HEK293T (cell line): ENCODE measurements around the gene MID1IP1.

Experiments used
- CTCF ChIA-PET: fragments of 350-600 bp; formaldehyde crosslinking; extraction: SDS; loops from one replicate; lab custom pipeline; 2021; ENCODE audit warnings: antibody characterized with exemption, inconsistent platforms; lab: Yijun Ruan, JAX
- POLR2A ChIA-PET: fragments of 350-600 bp; formaldehyde crosslinking; extraction: SDS; loops from one replicate; lab custom pipeline; 2020; ENCODE audit warnings: antibody characterized with exemption, inconsistent platforms; lab: Yijun Ruan, JAX
- DNase-seq: peaks from one replicate; pipeline ENCODE4 v3.0.0; 2012; ENCODE audit warnings: mixed read lengths; ENCODE audit errors: extremely low spot score
- ARNT ChIP-seq: fragments of 450-650 bp; IDR thresholded peaks from 2 replicates; pipeline ENCODE4 v1.6.1; 2017; ENCODE audit warnings: mild to moderate bottlenecking
- BHLHE40 ChIP-seq: fragments of 450-650 bp; IDR thresholded peaks from 2 replicates; pipeline ENCODE4 v1.6.1; 2016; ENCODE audit warnings: mild to moderate bottlenecking, moderate library complexity, borderline replicate concordance
- CTBP1 ChIP-seq: fragments of 450-650 bp; IDR thresholded peaks from 2 replicates; pipeline ENCODE4 v1.6.1; 2016; ENCODE audit warnings: borderline replicate concordance
- ELF4 ChIP-seq: fragments of 450-650 bp; IDR thresholded peaks from 2 replicates; pipeline ENCODE4 v1.6.1; 2017; ENCODE audit warnings: antibody characterized with exemption
- FOXA1 ChIP-seq: fragments of 450-650 bp; IDR thresholded peaks from 2 replicates; pipeline ENCODE4 v1.6.1; 2016; ENCODE audit warnings: mild to moderate bottlenecking
- FOXK2 ChIP-seq: fragments of 450-650 bp; IDR thresholded peaks from 2 replicates; pipeline ENCODE4 v1.6.1; 2016; ENCODE audit warnings: mild to moderate bottlenecking
- FOXM1 ChIP-seq: fragments of 450-650 bp; IDR thresholded peaks from 2 replicates; pipeline ENCODE4 v1.6.1; 2017; ENCODE audit warnings: mild to moderate bottlenecking, borderline replicate concordance
- HDGF ChIP-seq: fragments of 450-650 bp; IDR thresholded peaks from 2 replicates; pipeline ENCODE4 v1.6.1; 2017; ENCODE audit warnings: antibody characterized with exemption, borderline replicate concordance
- L3MBTL2 ChIP-seq: fragments of 450-650 bp; conservative IDR thresholded peaks from 2 replicates; pipeline ENCODE4 v1.6.1; 2016; ENCODE audit warnings: mild to moderate bottlenecking
- LEF1 ChIP-seq: fragments of 450-650 bp; IDR thresholded peaks from 2 replicates; pipeline ENCODE4 v1.6.1; 2017; ENCODE audit warnings: mild to moderate bottlenecking, borderline replicate concordance
- NFRKB ChIP-seq: fragments of 450-650 bp; IDR thresholded peaks from 2 replicates; pipeline ENCODE4 v1.6.1; 2016; ENCODE audit warnings: mild to moderate bottlenecking, moderate library complexity
- SP1 ChIP-seq: fragments of 450-650 bp; IDR thresholded peaks from 2 replicates; pipeline ENCODE4 v1.6.1; 2017
- SUZ12 ChIP-seq: fragments of 450-650 bp; IDR thresholded peaks from 2 replicates; pipeline ENCODE4 v1.6.1; 2016; ENCODE audit warnings: mild to moderate bottlenecking
- TARDBP ChIP-seq: fragments of 450-650 bp; IDR thresholded peaks from 2 replicates; pipeline ENCODE4 v1.6.1; 2016
- ZNF384 ChIP-seq: fragments of 450-650 bp; IDR thresholded peaks from 2 replicates; pipeline ENCODE4 v1.6.1; 2016
- TF ChIP-seq, protein P1 (sequence below): fragments of 450-650 bp; IDR thresholded peaks from 2 replicates; pipeline ENCODE4 v1.6.1; 2016

Gene MID1IP1

DNA sequence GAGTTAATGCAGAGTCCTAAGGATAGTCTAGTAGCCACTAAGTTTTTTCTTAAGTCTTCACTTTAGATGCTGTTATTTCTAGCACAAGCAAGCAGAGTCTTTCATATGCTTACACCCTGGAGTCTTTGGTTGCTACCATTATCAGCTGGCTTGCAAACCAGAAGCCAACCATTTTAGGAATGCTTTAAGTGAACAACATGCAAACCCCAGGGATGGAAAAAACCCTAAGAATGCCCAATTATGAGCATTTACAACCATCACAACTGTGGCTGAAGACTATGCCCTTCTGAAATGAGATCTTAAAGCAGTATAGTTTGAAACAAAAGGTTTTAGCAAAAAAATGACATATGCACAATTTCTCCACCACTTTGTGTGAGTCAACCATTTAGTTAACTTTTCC, 6.6 kb downstream of the MID1IP1 start:
- DNase-seq: no peak
- ChIA-PET CTCF (no interaction called here), POLR2A (no interaction called here)
- no peak for TF ChIP-seq L3MBTL2
- no peak for TF ChIP-seq FOXM1
- no peak for TF ChIP-seq ARNT
- no peak for TF ChIP-seq SUZ12
- no peak for TF ChIP-seq SP1
- TF ChIP-seq, protein P1, sequence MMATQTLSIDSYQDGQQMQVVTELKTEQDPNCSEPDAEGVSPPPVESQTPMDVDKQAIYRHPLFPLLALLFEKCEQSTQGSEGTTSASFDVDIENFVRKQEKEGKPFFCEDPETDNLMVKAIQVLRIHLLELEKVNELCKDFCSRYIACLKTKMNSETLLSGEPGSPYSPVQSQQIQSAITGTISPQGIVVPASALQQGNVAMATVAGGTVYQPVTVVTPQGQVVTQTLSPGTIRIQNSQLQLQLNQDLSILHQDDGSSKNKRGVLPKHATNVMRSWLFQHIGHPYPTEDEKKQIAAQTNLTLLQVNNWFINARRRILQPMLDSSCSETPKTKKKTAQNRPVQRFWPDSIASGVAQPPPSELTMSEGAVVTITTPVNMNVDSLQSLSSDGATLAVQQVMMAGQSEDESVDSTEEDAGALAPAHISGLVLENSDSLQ: no peak
- TF ChIP-seq HDGF: no peak
- no peak for TF ChIP-seq ZNF384
- no peak for TF ChIP-seq NFRKB

DNA sequence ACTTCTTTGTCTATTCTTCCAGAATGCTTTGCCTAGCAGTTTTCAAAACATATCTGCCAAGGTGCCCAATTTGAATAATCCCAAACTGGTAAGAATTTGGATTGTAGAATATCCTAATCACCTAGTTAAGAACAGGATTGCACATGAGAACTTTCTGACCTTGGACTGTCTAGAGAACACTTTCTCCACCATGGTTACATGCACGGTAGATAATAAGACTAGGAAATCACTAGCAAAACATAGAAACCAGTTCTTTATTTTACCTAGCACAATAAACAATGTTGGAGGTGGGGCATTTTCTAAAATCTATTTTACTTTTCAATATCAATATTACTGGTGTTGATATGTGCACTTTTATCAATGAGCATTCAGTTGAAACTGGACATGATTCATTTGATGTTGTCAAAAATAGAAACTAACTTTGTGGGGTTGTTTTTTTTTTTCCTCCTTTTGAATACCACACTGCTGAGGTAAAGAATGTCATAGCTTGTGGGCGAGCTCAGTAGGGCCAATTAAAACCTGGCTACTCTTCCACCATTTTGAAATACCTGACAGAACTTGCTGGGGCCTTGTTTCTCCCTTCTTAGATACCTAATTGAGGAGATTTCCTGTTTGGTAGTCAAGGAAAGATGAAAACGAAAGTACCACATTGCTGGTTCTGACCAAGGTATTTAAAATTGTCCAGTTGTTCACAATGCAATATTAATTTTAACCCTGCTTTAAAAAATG, 10.4 kb downstream of the MID1IP1 start:
- CTCF ChIA-PET: no interaction called here
- POLR2A ChIA-PET: no interaction called here
- TF ChIP-seq ARNT (no peak), HDGF (no peak), SP1 (no peak)
- no peak for DNase-seq

DNA sequence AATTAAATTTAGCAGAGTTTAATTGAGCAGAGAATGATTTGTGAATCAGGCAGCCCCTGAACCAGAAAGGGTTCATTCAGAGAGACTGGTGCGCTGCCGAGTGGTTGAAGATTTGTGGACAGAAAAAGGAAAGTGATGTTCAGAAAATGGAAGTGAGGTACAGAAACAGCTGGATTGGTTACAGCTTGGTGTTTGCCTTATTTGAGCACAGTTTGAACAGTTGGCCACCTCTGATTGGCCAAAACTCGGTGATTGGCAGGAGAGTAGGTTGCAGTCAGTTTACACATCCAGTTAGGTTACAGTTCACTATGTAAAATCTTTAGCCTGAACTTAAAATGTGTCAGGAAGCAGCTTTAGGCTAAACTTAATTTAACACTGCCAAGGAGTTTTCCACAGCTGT, 14.9 kb downstream of the MID1IP1 start:
- TF ChIP-seq, protein P1: peak; percentile 63
- TF ChIP-seq CTBP1: no peak
- POLR2A ChIA-PET: interaction anchor here (1.2 kb wide), 1 partner anchor 10 kb away, joined by 4 read pairs; no protein-coding TSS in a partner anchor
- CTCF ChIA-PET: no interaction called here
- DNase-seq: no peak

DNA sequence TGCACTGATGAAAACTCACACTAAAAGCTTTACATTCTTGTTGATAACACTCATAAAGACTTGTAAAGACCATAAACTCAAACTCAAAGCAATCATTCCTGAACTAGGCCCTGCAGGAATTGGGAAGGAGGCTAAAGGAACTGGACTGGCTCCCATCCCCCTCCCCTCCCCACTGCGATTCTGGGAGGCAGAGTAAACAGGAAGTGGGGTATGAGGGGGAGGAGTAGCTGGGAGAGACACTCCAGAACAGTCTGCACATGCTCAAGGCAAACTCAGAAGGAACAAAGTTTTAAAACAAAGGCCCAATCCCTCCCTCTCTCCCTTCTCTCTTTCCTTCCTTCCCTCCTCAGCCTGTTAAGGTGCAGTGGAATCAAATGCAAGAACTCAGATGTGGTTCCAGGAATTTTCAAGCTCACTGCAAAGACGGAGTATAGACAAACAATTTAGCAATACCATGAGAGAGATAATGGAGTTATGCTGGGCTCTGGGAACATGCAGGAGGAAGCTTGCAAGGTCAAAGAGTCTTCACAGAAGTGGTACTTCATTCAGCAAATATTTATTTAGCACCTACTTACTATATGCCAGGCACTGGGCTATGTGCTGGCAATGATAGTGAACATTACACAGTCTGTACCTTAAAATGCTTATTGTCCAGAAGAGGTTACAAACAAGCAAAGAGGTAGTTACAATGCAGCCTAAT, 15.9 kb downstream of the MID1IP1 start:
- ChIA-PET POLR2A (interaction anchor here (0.8 to 1.2 kb wide), 2 partner anchors 11 to 13 kb away, joined by 4 read pairs; no protein-coding TSS in a partner anchor), CTCF (no interaction called here)
- DNase-seq: no peak
- TF ChIP-seq ARNT (no peak), L3MBTL2 (no peak), ZNF384 (no peak), LEF1 (no peak), CTBP1 (no peak)

DNA sequence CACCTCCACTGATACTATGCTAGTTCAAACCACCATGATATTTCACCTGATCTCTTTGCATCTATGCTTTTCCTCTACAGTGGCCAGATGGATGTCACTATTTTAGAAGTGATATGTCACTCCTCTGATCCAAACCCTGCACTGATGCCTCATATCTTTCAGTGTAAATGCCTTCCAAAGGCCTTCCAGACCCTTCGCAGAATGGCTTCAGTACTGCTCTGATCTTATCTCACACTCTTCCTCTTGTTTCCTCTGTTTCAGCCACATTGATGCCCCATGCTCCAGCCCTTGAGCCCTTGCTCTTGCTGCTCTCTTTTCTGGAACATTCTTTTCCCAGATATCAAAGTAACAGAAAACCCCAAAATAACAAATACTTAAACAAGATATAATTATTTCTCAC, 17.9 kb downstream of the MID1IP1 start:
- ChIA-PET CTCF (no interaction called here), POLR2A (no interaction called here)
- TF ChIP-seq ARNT (no peak), CTBP1 (no peak), L3MBTL2 (no peak), SUZ12 (no peak), ELF4 (no peak), ZNF384 (no peak), FOXA1 (no peak), BHLHE40 (no peak), HDGF (no peak), LEF1 (no peak)
- TF ChIP-seq, protein P1: no peak

DNA sequence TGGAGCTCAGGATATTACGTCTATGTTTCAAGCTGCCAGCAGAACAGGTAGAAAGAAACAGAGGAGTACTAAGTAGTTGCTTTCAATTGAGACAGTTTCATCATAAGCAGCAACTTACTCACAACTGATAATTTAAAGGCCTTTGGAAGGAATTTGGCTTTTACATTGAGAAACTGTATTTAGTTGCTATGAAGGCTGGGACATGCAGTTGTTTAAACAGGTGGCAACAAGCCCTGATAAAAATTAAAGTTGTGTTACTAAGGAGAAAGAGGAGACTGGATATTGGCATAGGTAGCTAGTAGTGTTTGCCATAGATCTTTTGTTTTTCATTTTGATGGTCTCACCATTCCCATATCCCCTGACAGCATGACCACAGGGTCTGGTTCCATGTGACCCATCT, 18.4 kb downstream of the MID1IP1 start:
- TF ChIP-seq L3MBTL2 (no peak), SUZ12 (no peak), ELF4 (no peak), TARDBP (no peak), ZNF384 (no peak), ARNT (no peak), FOXK2 (no peak), SP1 (no peak)
- TF ChIP-seq, protein P1: no peak
- POLR2A ChIA-PET: no interaction called here
- no peak for DNase-seq
- CTCF ChIA-PET: no interaction called here

More for the DNA sequence above, 17.9 kb downstream of the MID1IP1 start:
- no peak for DNase-seq
